Body of pancreas (tissue), 4 donors: ENCODE data around the gene CLDN15. TPM values are rescaled to one million over a fixed set of nuclear protein-coding genes. Genes with fewer than 3 reads are reported as not detected.
A peak's percentile ranks its signal among the peaks of the same experiment; 100 is the strongest.

Experiments used
- ATAC-seq: fragments of 150-250 bp; one replicate; pipeline ENCODE4 v1.9.1; 2016
- DNase-seq, 4 donors: peaks; one replicate each; pipeline ENCODE4 v3.0.0-alpha.2; 2019
- H3K27ac ChIP-seq, 4 donors: fragments of 200-600 bp; sonication (generic); 1 replicate in 3 of 4; 2 replicates in 1 of 4; pipeline versions ENCODE4 v1.5.1 to v1.6.1; 2016 to 2019; ENCODE audit warnings: mild to moderate bottlenecking in 1 of 4, mixed read lengths in 1 of 4, moderate library complexity in 1 of 4
- H3K27me3 ChIP-seq, 2 donors: fragments of 200-600 bp; sonication (generic); one replicate each; pipeline ENCODE4 v1.6.0; 2016; ENCODE audit warnings: mild to moderate bottlenecking in 1 of 2
- H3K36me3 ChIP-seq, 2 donors: fragments of 200-600 bp; sonication (generic); replicated peaks in 1 of 2; 2 replicates each; pipeline ENCODE4 v1.5.1; 2016; ENCODE audit warnings: low read depth in 2 of 2; ENCODE audit not compliant: insufficient read depth in 1 of 2
- H3K4me1 ChIP-seq: fragments of 200-600 bp; sonication (generic); one replicate; pipeline ENCODE4 v1.6.0; 2016
- H3K4me3 ChIP-seq, 2 donors: fragments of 200-600 bp; sonication (generic); 1 replicate in 1 of 2; 2 replicates in 1 of 2; pipeline ENCODE4 v1.5.1; 2016 to 2019
- H3K9me3 ChIP-seq, 3 donors: fragments of 200-600 bp; sonication (generic); 1 replicate in 2 of 3; 2 replicates in 1 of 3; pipeline ENCODE4 v1.5.1; 2016
- POLR2A ChIP-seq, 3 donors: fragments of 450-650 bp; IDR thresholded peaks; one replicate each; pipeline ENCODE4 v1.6.1; 2016; ENCODE audit warnings: antibody characterized with exemption in 3 of 3, mild to moderate bottlenecking in 2 of 3
- WGBS, 2 donors: methylation state at CpG; one replicate each; pipeline ENCODE4 v1.1.5; 2017; 5-methylcytosine and 5-hydroxymethylcytosine counted together
- intact Hi-C: fragments of 100-400 bp; cut with DNase I; formaldehyde crosslinking; loops from one replicate; pipeline ENCODE4 v1.15.1; 2023
- total RNA-seq, 2 donors: library from RNA; depleted of rRNA; stranded (reverse); fragments of >200 nt; gene quantifications; one replicate each; pipeline ENCODE4 v1.1.0, GENCODE V29; 2016
- TF ChIP-seq, protein P1 (sequence below), 7 experiments: fragments of 450-650 bp in 4 of 7; fragments of 200-600 bp in 3 of 7; sonication (generic) in 3 of 7; IDR thresholded peaks; one replicate each; pipeline ENCODE4 v1.5.1; 2016 to 2019; ENCODE audit warnings: antibody characterized with exemption in 7 of 7

The CLDN15 gene
- total RNA-seq, 2 donors from 2014 or later: 7.3 to 22.1 TPM

- WGBS, 2 donors: 0% methylated on average over 41 of the region's 45 CpGs; no CpG with 5 or more reads in 1 of the 2 donors
- H3K4me1 ChIP-seq: peaks cover 33% of the 10 kb centered on the region
- intact Hi-C loops: no loop called here
These were observed 7.0 kb upstream of the CLDN15 start, which contains the start of gene FIS1 for GRCh38 chr7:101244375-101245146. TSS of gene FIS1 (minus strand) at chr7:101245081. CDS start at chr7:101245004, 77 bp downstream.

DNA sequence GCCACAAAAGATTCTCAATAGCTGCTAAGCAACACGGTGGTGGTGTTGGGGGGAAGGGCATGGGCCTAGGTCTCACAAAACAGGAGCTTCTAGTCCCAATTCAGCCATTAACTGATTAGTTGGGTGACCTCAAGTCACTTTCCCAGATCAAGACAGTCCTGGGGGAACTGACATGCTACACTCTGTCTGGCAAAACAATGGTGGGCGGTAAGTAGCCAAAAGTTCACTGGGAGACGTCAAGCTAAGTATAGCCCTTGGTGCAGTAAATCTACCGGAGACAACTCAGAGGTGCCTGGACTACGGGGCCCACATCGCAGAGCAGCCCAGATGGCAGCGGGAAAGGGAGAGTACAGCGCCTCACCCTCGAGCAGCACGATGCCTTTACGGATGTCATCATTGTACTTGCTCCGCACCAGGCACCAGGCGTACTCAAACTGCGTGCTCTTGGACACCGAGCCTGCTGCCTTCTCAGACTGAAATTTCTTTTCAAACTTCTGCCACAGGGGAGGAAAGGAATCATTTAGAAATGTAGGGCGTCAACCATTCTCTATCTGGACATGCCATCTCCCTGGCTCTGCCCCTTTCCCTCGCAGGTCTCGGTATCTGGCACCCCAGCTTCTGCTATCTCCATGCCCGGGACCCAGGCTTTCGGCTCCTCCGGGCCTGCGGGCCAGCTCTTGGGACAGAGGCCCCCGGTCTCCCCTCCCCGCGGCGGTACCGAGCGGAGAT is 6.2 kb upstream of the CLDN15 start:
- WGBS, 2 donors: 15 to 30% methylated on average over 15 to 28 of the region's 28 CpGs
- peaks cover 40% of the 10 kb centered on the region for H3K4me1 ChIP-seq
- TF ChIP-seq, protein P1, sequence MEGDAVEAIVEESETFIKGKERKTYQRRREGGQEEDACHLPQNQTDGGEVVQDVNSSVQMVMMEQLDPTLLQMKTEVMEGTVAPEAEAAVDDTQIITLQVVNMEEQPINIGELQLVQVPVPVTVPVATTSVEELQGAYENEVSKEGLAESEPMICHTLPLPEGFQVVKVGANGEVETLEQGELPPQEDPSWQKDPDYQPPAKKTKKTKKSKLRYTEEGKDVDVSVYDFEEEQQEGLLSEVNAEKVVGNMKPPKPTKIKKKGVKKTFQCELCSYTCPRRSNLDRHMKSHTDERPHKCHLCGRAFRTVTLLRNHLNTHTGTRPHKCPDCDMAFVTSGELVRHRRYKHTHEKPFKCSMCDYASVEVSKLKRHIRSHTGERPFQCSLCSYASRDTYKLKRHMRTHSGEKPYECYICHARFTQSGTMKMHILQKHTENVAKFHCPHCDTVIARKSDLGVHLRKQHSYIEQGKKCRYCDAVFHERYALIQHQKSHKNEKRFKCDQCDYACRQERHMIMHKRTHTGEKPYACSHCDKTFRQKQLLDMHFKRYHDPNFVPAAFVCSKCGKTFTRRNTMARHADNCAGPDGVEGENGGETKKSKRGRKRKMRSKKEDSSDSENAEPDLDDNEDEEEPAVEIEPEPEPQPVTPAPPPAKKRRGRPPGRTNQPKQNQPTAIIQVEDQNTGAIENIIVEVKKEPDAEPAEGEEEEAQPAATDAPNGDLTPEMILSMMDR (IDR thresholded peaks at IDR 0.05): no peak
- no peak for TF ChIP-seq POLR2A (IDR thresholded peaks at IDR 0.05)
- peak overlapping the region; percentile 59 to 90 for H3K4me3 ChIP-seq
- intact Hi-C loops: no loop called here
- peak overlapping the region; percentile 91 to 95 (median 94) for H3K27ac ChIP-seq
- ATAC-seq: no peak
- H3K27me3 ChIP-seq: no peaks in the 10 kb centered on the region
- no peaks in the 10 kb centered on the region for H3K36me3 ChIP-seq
- H3K9me3 ChIP-seq: no peaks in the 10 kb centered on the region
- DNase-seq: peak in 1 of 4 donors; percentile 30

More at GRCh38 chr7:101244375-101245146, 7.0 kb upstream of the CLDN15 start, which contains the start of gene FIS1:
- peak within 1 kb of the TSS; percentile 59 to 90 for H3K4me3 ChIP-seq
- peak within 1 kb of the TSS; percentile 91 to 95 (median 94) for H3K27ac ChIP-seq
- H3K9me3 ChIP-seq: no peaks in the 10 kb centered on the region
- peak; percentile 95 to 97 (median 96) for DNase-seq
- ATAC-seq: peak; percentile 95
- no peaks in the 10 kb centered on the region for H3K27me3 ChIP-seq
- TF ChIP-seq POLR2A (IDR thresholded peaks at IDR 0.05): peak; percentile 32 to 89 (median 85)
- TF ChIP-seq, protein P1 (IDR thresholded peaks at IDR 0.05): peak; percentile 86 to 95 (median 91)
- no peaks in the 10 kb centered on the region for H3K36me3 ChIP-seq

- TF ChIP-seq, protein P1 (IDR thresholded peaks at IDR 0.05): no peak
- TF ChIP-seq POLR2A (IDR thresholded peaks at IDR 0.05): no peak
- intact Hi-C loops: no loop called here
- ATAC-seq: no peak
- no peak overlapping the region for H3K27ac ChIP-seq
- H3K4me1 ChIP-seq: peaks cover 60% of the 10 kb centered on the region
- no peak overlapping the region for H3K4me3 ChIP-seq
- H3K9me3 ChIP-seq: no peaks in the 10 kb centered on the region
- H3K27me3 ChIP-seq: no peaks in the 10 kb centered on the region
- H3K36me3 ChIP-seq: peaks cover 0 to 1% of the 10 kb centered on the region in 2 donors
- WGBS, 2 donors: 78 to 84% methylated on average over 16 of the region's 16 CpGs
- no peak for DNase-seq
These were observed 4.1 kb upstream of the CLDN15 start for GRCh38 chr7:101241443-101242349.

GRCh38 chr7:101241015-101241363 is 3.4 kb upstream of the CLDN15 start:
- intact Hi-C loops: no loop called here
- H3K36me3 ChIP-seq: peaks cover 0 to 1% of the 10 kb centered on the region in 2 donors
- H3K9me3 ChIP-seq: no peaks in the 10 kb centered on the region
- 89 to 95% methylated on average over 12 of the region's 12 CpGs for WGBS, 2 donors
- H3K27me3 ChIP-seq: no peaks in the 10 kb centered on the region
- TF ChIP-seq, protein P1 (IDR thresholded peaks at IDR 0.05): no peak
- no peak for TF ChIP-seq POLR2A (IDR thresholded peaks at IDR 0.05)
- ATAC-seq (no peak), DNase-seq (no peak)
- H3K27ac ChIP-seq: peak overlapping the region in 1 of 4 donors; percentile 87
- H3K4me1 ChIP-seq: peaks cover 57% of the 10 kb centered on the region
- H3K4me3 ChIP-seq: no peak overlapping the region
